GM23338 (cell line): ENCODE results near the gene DYRK1A.

Experiments
- CTCF ChIP-seq, 2 experiments: fragments of 200-600 bp in 1 of 2; sonication (generic) in 1 of 2; conservative IDR thresholded peaks; 2 replicates each; pipeline versions ENCODE4 v1.5.1 to v1.6.1; 2016 to 2017; ENCODE audit warnings: antibody characterized with exemption in 2 of 2, low read depth in 2 of 2, mild to moderate bottlenecking in 2 of 2, moderate library complexity in 1 of 2
- POLR2AphosphoS5 ChIP-seq: IDR thresholded peaks from 2 replicates; pipeline ENCODE4 v1.6.1; 2016; ENCODE audit warnings: antibody characterized with exemption, low read depth

DNA sequence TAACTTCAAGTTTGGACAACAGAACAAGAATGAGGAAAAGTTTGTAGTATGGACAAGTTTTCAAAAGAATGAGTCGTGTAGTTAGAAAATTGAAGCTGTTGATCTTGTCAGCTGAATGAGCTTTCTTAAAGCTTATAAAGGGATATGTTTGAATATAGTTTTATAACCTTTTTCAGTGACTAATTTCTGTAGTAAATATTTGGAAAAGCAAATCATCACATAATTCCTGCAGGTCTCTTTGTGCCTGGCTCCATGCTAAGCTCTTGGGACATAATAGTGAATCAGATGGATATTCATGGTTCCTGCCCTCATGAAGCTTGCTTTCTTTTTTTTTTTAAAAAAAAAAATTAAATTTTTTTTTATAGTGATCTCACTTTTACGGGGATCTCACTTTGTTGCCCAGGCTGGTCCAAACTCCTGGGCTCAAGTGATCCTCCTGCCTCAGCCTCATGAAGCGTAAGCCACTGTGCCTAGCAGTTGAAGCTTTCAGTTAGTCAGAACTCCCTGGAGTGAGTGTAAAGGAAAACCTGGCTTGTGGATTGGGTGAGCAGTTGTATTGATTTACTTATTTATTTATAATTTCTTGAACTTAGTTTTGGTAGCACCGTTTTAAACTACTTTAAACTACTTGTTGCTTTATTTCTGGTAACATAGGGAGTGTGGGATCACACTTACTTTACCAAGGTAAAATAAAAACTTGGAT is 15.5 kb downstream of the DYRK1A start:
- TF ChIP-seq CTCF (conservative IDR thresholded peaks at IDR 0.05; ENCODE audit: low read depth in 2 of 2) (no peak), POLR2AphosphoS5 (no peak)
